Loucy (cell line): ENCODE results near the gene TMEM245.
A peak's percentile ranks its signal among the peaks of the same experiment; 100 is the strongest.

Experiments used
- H2AFZ ChIP-seq: fragments of 200-600 bp; sonication (generic); 2 replicates; pipeline ENCODE4 v1.6.0; 2016; ENCODE audit warnings: antibody characterized with exemption, mild to moderate bottlenecking, low read length, moderate library complexity
- H3F3A ChIP-seq: fragments of 200-600 bp; 2 replicates; pipeline ENCODE4 v1.6.0; 2016; ENCODE audit warnings: antibody characterized with exemption, low read depth, mild to moderate bottlenecking
- H3K27me3 ChIP-seq: fragments of 200-600 bp; sonication (generic); 2 replicates; pipeline ENCODE4 v1.6.1; 2014; ENCODE audit warnings: low read length, mild to moderate bottlenecking; ENCODE audit not compliant: insufficient read depth, poor library complexity, severe bottlenecking
- H3K36me3 ChIP-seq: fragments of 200-600 bp; sonication (generic); 2 replicates; pipeline ENCODE4 v1.6.1; 2016; ENCODE audit warnings: low read length; ENCODE audit not compliant: insufficient read depth
- H3K4me1 ChIP-seq: fragments of 200-600 bp; sonication (generic); 2 replicates; pipeline ENCODE4 v1.5.1; 2014; ENCODE audit warnings: low read length, mild to moderate bottlenecking; ENCODE audit not compliant: insufficient read depth, poor library complexity, severe bottlenecking
- H3K4me2 ChIP-seq: fragments of 200-600 bp; sonication (generic); 2 replicates; pipeline ENCODE4 v1.6.0; 2014; ENCODE audit warnings: antibody characterized with exemption, low read length, low read depth, mild to moderate bottlenecking; ENCODE audit not compliant: poor library complexity, severe bottlenecking
- H3K4me3 ChIP-seq: fragments of 200-600 bp; sonication (generic); 2 replicates; pipeline ENCODE4 v1.5.1; 2014; ENCODE audit warnings: low read length, mild to moderate bottlenecking, mixed read lengths; ENCODE audit not compliant: poor library complexity, severe bottlenecking
- H3K79me2 ChIP-seq: fragments of 200-600 bp; sonication (generic); 2 replicates; pipeline ENCODE4 v1.6.1; 2014; ENCODE audit warnings: low read length; ENCODE audit not compliant: insufficient read depth
- H3K9ac ChIP-seq: fragments of 200-600 bp; sonication (generic); 2 replicates; pipeline ENCODE4 v1.6.0; 2014; ENCODE audit warnings: mild to moderate bottlenecking, low read depth, low read length, moderate library complexity; ENCODE audit not compliant: poor library complexity, severe bottlenecking
- H3K9me2 ChIP-seq: fragments of 200-600 bp; sonication (generic); replicated peaks from 2 replicates; pipeline ENCODE4 v1.6.1; 2016; ENCODE audit warnings: low read depth, low read length, mixed read lengths
- H3K9me3 ChIP-seq: fragments of 200-600 bp; sonication (generic); 2 replicates; pipeline ENCODE4 v1.6.1; 2014; ENCODE audit warnings: mild to moderate bottlenecking, antibody characterized with exemption, low read length, low read depth; ENCODE audit not compliant: insufficient read depth
- H4K20me1 ChIP-seq: fragments of 200-600 bp; sonication (generic); 2 replicates; pipeline ENCODE4 v1.6.0; 2014; ENCODE audit warnings: antibody characterized with exemption, low read length, mild to moderate bottlenecking; ENCODE audit not compliant: insufficient read depth, poor library complexity, severe bottlenecking
- EZH2phosphoT487 ChIP-seq: fragments of 200-600 bp; IDR thresholded peaks from 2 replicates; pipeline ENCODE4 v1.6.1; 2018; ENCODE audit warnings: antibody characterized with exemption, mild to moderate bottlenecking, moderate library complexity, borderline replicate concordance
- TF ChIP-seq, protein P1 (sequence below): fragments of 200-600 bp; sonication (generic); conservative IDR thresholded peaks from 2 replicates; pipeline ENCODE4 v1.5.1; 2014; ENCODE audit warnings: mild to moderate bottlenecking, antibody characterized with exemption, low read length

Gene TMEM245

DNA sequence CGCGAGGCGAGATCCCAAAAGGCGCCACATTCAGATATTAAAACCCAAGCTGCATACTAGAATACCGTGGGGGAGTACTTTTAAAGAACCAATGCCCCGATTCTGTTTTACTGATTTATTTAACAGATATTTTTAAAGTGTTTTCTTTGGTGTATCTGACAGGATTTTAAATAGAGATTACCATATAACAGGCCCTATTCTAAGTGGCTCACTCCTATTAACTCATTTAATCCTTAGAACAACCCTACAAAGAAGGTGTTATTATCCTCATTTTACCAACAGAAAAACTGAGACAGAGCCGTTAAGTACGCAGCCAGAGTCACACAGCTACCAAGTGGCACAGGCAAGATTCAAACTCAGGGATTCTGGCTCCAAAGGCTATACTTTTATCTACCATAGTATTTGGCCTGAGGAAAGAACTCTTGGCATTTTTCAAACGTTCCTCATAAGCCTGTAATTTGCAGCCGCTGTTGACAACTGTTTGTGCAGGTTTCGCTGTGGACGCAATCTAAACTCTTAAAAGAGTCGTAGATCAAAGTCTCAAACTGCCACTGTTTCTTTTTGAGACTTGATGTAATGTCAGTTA, 550 bp upstream of the TMEM245 start:
- Histone ChIP-seq H3K4me1 (peaks cover 36% of the 10 kb centered on the region), H3K4me2 (peak overlapping the region; percentile 76)
- TF ChIP-seq EZH2phosphoT487 = no peak
- TF ChIP-seq, protein P1, sequence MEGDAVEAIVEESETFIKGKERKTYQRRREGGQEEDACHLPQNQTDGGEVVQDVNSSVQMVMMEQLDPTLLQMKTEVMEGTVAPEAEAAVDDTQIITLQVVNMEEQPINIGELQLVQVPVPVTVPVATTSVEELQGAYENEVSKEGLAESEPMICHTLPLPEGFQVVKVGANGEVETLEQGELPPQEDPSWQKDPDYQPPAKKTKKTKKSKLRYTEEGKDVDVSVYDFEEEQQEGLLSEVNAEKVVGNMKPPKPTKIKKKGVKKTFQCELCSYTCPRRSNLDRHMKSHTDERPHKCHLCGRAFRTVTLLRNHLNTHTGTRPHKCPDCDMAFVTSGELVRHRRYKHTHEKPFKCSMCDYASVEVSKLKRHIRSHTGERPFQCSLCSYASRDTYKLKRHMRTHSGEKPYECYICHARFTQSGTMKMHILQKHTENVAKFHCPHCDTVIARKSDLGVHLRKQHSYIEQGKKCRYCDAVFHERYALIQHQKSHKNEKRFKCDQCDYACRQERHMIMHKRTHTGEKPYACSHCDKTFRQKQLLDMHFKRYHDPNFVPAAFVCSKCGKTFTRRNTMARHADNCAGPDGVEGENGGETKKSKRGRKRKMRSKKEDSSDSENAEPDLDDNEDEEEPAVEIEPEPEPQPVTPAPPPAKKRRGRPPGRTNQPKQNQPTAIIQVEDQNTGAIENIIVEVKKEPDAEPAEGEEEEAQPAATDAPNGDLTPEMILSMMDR = no peak

DNA sequence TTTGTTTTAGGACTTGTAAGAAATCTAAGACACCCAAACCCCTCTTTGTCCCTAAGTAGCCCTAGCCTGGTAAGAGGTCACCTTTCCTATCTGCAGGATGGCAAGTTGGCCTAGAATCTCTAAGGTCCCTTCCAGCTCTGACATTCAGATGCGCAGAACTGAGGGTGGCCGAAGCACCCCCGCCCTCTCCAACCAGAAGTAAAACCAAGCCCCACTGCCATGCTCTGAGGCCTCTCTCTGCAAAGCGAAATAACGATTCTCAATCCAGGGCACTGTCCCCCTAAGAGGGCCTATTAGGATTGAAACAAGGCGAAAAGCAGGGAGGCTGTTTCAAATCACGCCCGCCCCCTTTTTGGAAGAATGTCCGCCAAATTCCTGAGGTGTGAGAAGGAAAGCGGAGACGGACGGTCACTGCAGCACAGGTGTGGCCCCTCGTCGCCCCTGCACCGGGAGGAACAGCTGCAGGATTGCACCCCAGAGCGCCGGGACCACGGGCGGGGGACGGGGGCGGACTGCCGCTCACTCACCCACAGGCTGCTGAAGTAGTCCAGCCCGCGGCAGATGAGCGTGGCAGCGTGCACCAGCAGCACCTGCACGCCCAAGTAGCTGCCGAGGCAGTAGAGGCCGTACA, 824 bp downstream of the TMEM245 start:
- no peaks in the 10 kb centered on the region for H3K9me2 ChIP-seq
- peak overlapping the region; percentile 82 for H3K9ac ChIP-seq
- peak overlapping the region; percentile 98 for H3K4me3 ChIP-seq
- peak overlapping the region; percentile 87 for H3K4me2 ChIP-seq
- no peak for TF ChIP-seq EZH2phosphoT487
- TF ChIP-seq, protein P1 = no peak
- peaks cover 58% of the 10 kb centered on the region for H3K79me2 ChIP-seq
- peaks cover 47% of the 10 kb centered on the region for H3K4me1 ChIP-seq
- no peaks in the 10 kb centered on the region for H3F3A ChIP-seq
- peak overlapping the region; percentile 47; the same call in 1 of the 2 replicates for H2AFZ ChIP-seq
- no peaks in the 10 kb centered on the region for H3K36me3 ChIP-seq
- H4K20me1 ChIP-seq = peaks cover 54% of the 10 kb centered on the region
- H3K9me3 ChIP-seq = no peaks in the 10 kb centered on the region
- H3K27me3 ChIP-seq = no peaks in the 10 kb centered on the region

More for the DNA sequence above, 550 bp upstream of the TMEM245 start:
- no peaks in the 10 kb centered on the region for H3F3A ChIP-seq
- H3K9me2 ChIP-seq = no peaks in the 10 kb centered on the region
- peak overlapping the region; percentile 98 for H2AFZ ChIP-seq
- H3K9ac ChIP-seq = peak overlapping the region; percentile 69
- no peaks in the 10 kb centered on the region for H3K9me3 ChIP-seq
- peak overlapping the region; percentile 71 for H3K4me3 ChIP-seq
- peaks cover 42% of the 10 kb centered on the region for H4K20me1 ChIP-seq
- H3K27me3 ChIP-seq = no peaks in the 10 kb centered on the region
- no peaks in the 10 kb centered on the region for H3K36me3 ChIP-seq
- H3K79me2 ChIP-seq = peaks cover 44% of the 10 kb centered on the region

DNA sequence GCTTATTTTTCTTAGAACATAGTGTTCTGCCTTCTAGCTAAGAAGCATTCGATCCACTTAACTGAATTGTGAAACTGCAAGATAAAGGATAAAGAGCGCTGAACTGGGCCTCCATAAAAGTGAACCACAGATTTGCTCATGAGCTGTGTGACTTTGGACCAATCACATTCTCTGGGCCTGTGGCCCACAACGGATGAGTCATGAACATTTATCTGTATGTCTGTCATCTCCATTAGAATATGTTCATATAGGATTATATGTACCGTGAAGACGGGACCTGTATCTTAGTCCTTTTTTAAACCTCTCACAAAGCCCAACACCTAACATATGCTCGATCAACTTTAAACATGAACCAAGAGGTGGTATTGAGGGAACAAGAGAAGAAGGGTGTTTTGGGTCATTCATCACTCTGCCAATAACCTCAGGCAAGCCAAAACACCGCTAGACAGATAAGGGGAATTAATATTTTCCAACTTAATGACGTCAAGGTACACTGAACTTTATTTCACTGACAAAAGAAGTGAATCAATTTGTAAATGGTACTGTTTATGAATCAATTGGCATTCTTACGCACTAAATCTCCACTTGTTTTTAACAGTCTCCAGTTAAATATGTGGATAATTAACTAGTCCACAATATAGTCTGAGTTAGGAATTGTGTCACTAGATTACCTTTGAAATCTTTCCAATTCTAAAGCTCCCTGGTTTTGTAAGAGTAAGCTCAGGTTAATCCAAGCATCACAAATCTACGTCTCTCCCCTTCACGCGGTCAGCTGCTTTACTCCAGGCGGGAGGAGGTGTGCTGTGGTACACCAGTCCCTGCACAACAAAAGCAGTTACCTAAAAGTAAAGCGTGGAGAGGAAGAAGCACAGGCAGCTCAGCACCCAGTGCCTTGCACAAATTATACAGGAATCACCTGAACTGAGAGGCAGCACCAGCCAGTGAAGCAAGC, 1.6 kb downstream of the TMEM245 start:
- Histone ChIP-seq H3K9me3 (no peaks in the 10 kb centered on the region), H3K36me3 (no peaks in the 10 kb centered on the region), H3K9ac (peak overlapping the region; percentile 82), H3K9me2 (no peaks in the 10 kb centered on the region), H2AFZ (no peak overlapping the region), H3K27me3 (no peaks in the 10 kb centered on the region), H3K79me2 (peaks cover 66% of the 10 kb centered on the region), H3K4me1 (peaks cover 51% of the 10 kb centered on the region), H3K4me2 (peak overlapping the region; percentile 87), H3K4me3 (peak overlapping the region; percentile 98), H3F3A (no peaks in the 10 kb centered on the region), H4K20me1 (peaks cover 61% of the 10 kb centered on the region)
- TF ChIP-seq, protein P1 = no peak
- no peak for TF ChIP-seq EZH2phosphoT487
